Stimulated activated CD4-positive, alpha-beta T cell treated with anti-CD3 and anti-CD28 coated beads, TNF-alpha, amount 100 ng/mL, for 24 hours (primary cell): ENCODE data around the gene TFAP2B.

Source experiments
- DNase-seq, 3 experiments: peaks; one replicate each; pipeline ENCODE4 v3.0.0-alpha.2; 2020; ENCODE audit warnings: low read depth in 3 of 3

TFAP2B gene

DNA sequence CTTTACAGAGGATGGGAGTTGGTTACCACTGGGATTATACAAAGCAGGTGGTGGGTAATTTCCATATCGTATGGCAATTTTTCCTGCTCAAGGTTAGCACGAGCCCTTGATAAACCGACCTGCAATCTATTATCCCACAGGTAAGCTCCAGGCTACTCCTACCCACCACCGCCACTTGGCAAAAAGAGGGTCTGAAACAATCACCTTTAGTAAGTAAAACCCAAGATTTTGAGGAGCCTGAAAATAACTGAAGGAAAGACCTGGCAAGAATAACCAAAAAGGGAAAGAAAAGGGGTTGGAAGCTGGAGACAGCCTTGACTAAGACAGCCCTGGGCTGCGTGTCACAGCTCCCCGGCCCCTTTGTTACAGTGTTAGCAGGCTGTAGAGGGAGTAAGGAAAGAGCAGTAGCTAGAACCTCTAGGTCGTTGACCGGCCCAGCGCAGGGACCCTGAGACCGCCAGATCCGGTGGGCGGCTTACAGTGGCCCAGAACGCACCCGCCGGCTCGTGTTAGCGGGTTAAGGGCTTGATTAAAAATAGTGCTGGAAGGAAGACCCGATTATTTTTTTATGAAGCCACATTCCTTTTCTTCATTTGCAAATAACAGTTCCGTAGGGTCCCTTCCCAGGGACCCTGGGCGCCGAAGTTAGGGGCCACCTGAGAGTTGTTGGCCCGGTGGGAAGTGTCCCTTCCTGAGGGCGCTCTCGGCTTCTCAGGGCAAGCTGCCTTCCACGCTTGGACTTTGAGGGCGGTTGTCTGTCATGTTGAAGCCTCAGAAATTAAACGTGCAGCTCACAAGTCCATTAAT lies 30.5 kb downstream of the TFAP2B start:
- DNase-seq: no peak

DNA sequence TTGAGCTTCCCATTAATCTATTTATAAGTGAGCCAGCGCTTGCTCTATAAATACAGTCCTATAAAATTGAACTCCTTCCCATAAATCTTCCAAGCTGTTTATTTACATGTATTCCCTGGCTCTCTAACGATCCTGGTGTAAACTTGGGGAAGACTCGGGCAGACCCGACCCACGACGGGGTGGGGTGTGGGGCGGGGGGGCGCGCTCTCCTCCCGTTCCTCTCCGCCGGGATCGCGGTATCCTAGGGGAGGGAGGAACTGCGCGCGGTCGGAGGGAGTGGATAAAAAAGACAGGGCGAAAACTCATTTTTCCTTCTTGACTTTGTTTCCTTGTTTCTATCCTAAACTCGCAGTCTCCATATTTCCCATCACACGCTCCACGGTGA lies 31.1 kb downstream of the TFAP2B start:
- no peak for DNase-seq

DNA sequence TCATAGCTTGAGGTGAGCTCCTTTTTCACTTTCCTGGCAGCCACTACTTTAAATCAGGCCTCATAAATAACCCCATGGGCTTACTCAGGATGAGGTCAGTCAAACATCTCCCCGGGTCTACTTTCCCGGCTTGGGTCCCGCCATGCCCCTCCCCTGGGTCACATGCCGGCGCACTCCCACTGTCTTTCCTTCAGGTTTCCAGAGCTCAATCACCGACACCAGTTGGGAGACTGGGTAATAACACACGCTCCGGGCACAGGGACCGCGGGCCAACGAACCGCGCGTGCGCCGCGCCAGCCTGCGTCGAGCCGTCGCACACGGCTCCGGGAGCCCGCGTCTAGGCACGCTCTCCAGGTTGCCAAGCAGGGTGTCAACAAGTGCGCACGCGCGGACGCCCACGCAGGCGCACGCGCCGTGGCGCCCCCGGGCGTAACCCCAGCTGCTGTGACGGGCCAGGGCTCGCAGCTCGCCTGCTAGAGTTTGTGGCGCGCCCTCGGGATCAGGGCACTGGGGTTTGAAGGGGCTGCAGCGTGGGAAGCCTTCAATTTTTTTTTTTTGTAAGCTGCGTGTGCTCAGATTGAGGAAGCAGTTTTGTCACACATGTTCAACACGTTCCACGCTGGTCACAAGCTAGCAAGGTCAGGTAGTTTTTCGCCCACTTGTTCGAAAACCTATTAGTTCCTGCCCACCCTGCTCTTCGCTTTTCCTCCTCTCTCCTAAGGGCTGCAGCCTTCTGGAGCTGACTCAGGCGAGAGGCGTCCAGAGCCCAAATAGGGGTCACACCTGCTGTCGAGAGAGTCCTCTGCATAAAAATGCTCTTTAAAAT lies 31.8 kb downstream of the TFAP2B start:
- no peak for DNase-seq

DNA sequence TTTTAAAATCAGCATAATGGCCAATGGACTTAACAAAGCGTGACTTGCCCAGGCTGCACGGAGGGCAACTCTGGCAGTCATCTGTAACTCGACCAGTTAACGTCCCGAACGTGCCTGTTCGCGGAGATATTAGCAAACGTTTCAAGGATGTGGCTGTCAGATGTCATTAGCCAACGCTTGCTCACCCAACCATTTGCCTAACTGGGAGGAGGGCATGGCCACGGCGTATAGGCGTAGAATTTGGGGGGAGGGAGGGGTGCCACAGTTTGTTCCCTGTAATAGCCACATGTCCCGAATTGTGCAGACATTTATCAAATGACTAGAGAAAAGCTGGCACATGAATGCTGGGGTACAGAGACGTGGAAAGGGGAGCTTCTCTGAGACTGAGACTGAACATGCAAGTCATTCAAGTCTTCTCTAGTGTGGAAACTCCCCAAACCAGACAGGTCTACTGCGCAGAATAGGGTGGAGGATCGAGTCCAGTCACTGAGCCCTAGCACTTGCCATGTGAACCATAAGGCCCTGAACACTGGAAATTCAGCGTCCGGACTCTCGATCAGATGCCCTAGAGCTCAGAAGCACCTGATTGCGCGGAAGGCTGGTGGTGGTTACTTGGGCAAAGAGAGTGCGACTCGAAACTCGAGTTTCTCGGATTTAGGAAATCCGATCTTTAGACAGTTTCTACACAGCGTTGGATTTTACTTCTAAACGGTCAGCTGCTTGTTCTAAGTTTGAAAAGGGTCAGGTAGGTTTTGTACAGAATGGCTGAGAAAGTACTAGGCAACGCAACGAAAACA lies 32.6 kb downstream of the TFAP2B start:
- no peak for DNase-seq

DNA sequence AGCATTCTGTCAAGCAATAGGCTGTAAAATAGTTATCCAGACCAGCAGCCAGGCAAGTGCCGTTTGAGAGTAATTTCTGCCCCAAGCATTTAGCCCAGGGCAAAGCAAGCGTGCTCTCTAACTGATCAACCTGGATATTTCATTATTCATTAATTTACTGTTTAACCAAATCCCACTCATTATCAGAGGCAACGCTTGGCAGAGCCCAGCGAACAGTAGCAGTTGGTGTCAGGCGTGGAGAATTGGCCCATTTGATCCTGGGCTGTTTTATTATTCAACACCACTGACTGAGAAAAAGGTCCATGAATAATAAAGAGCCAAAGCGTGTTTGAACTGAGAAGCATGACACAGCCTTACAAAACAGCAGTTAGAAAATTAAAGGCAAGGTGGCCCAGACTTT lies 35.3 kb downstream of the TFAP2B start:
- DNase-seq: no peak

DNA sequence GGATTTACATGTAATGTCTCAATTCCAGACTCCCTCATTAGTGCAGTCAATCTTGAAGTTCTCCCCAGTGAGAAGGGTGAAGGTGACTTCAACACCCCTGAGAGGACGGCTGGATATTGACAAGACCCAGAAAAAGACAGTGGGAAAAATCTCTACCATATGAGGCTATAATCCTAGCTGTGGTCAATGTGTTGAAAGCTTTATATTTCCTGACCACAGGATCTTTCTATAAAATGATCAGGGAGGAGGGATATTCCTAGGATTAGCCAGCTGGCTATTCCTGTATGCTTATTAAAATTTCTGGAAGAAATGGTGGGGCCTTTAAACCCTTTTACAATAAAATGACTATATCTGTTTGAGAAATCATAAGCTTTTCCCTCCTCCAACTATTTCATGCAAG lies 43.0 kb downstream of the TFAP2B start:
- DNase-seq: no peak

DNA sequence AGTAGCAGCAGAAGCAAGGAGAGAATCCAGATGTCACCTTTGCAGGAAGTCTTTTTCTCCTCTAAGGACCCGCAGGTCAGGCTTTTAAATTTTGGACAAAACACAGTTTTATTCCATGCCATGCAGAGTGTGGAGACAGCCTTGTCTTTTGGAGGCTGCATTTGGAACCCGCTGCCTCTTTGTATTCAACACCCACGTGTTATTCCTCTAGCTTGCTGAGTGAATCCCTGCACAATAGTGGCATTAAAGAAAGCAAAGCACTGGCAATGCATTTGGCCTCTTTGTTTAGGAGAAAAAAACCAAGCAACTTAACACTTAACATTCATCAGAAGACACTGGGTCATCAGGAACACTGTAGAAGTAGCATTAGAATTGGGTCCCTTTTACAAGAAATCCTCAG lies 43.5 kb downstream of the TFAP2B start:
- DNase-seq: no peak

DNA sequence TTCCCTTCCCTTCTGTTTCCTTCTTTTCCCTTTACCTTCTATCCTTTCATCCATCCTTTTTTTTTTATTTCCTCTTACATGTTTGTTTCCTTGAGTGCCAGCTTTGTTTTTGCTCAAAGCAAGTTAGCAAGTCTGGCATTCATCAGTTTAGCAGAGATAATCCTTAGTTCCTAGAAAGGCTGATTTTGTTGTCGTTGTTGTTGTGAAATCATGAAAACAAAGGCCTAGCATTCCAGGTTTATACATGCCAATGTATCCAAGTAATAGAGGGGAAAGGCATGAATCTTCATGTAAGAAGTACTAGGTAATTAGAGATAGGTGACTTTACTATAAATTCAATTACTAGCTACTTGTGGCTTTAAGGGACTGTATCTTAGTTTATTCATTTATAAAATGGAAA lies 45.9 kb downstream of the TFAP2B start:
- no peak for DNase-seq

DNA sequence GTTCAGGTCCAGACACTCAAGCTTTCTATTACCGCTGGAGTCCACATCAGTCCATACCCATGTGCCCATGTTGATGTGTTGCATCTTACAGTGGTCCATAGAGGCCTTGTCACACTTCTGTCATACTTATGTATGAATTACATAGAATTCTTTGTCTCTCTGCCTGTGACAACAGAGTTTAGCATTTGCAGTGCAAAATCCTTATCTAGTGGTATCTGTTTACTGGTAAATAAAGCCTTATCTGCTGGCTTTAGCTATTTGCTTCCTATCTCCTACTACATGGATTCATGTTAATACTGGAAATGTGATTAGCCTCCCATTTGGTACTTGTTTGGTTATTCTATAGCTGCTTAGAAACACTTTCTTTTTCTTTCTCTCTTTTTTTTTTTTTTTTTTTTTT lies 49.8 kb downstream of the TFAP2B start:
- DNase-seq: no peak

DNA sequence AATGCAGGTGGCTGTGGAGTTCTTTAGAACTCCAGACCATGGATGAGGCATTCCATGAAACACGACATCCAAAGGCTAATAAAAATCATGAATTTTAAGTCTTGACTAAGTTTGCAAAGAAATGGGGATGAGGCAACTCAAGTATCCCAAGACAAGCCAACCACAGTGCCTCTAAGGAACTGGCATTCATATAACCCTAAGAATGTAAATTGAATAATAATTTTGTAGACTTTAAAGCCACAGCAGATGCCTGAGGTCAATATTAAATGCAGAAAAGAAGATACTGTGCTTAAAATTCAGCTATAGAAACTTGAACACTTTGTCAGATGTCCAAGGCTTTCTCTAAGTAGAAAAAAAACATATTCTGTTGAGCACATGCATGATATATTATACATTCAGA lies 54.5 kb downstream of the TFAP2B start:
- DNase-seq: no peak

DNA sequence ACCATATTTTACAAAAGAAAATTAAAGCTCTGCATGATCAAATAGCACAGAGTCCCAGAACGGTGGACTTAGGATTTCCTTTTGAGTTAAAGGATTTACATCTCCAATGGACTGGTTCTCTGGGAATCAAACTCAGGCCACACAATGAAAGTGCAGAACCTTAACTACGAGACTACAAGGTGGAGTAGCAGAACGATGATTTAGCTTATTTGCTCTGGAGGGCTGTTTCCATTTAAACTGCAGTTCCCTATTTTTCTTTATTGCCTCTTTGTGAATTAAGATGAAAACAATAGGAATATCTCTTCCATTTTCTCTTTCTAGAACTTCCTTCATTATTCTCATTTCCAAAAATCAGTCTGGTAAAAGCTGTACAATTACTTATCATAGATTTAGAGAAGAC lies 65.7 kb downstream of the TFAP2B start:
- DNase-seq: no peak

DNA sequence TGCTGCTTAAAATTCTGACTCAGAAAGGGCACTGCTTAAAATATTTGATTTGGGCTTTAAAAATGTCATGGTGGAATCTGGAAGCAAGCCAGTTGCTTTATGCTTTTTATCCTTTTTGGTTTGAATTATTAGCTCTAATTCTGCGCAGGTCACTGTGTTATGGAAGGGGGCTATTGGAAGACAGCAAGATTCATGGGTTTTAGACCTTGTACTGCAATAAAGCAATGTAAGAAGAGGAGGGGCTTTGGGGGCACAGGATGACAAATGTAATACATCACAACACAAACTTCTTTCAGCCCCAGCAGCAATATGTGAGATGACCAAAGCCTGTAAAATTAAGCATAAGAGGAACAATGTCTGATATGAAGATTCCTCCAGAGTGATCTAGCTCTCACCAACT lies 68.4 kb downstream of the TFAP2B start:
- no peak for DNase-seq

DNA sequence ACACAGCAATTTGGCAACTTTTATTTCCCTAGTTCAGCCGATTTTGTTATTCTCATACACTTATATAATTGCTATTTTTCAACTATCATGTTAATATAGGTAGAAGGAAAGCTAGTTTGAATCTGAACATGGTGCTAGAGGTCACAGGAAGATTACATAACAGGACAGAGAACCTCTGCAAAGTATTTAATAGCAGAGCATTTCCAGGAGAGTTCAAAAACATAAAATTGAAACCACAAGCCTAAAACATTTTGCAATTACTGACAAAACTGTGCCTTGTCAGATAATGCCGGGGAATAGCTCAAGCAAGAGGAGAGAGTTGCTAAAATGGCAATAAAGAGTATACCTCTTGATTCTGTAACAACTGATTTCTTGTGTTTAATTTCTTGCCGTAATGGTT lies 70.8 kb downstream of the TFAP2B start:
- no peak for DNase-seq

DNA sequence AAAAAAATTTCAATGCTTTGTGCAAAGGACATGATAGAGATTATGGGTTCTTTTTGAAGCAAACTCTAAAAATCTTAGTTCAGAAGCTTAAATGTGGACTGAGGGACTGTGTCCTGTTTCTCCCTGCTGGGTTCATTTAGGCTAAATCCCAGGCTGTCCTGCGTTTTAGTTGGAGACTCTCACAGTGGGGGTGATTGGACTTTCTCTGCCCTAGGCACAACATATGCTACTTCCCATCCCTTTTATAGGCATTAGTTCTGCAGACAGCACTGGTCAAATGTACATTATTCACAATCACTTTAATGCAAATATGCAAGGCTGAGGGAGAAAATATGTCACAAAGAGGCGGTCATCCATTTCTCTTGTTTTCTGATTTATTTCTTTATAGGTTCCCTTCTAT lies 71.3 kb downstream of the TFAP2B start:
- no peak for DNase-seq

DNA sequence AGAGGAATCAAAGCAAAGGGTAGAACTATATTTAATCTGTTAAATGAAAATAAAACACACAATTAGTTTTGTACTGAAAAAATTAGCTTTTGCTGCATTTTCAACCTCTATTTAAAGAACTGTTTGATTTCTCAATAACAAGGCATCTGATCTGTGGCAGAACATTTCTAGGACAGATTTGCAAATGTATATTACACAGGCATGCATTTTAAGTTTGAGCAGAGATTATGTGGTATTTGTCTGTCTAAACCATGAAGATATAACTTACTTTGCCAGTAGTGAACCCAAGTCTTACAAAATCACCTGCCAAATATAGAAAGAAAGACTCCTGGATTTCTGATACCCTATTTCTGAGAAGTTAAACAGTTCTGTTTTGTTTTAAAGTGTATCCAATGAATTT lies 71.9 kb downstream of the TFAP2B start:
- no peak for DNase-seq

DNA sequence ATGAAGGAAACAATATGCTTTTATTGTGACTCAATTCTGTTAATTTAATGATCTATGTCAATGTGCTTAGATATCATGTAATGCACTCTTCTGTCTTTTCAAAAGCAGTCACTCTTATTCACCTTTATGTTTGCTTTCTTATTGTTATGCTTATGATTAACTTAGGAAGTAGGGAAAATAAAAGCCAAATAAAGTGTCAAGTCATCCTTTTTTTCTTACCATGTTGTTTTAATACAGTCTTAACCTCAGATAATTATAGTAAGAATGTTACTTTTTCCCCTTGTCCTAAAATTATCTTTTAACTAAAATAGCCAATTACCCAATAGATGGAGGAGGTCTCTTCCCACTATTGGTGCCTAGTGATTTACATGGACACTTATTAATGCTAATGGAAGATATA lies 72.6 kb downstream of the TFAP2B start:
- no peak for DNase-seq
